Hepatocyte (in vitro differentiated cells): ENCODE data around the gene RRAGA. TPM values are rescaled to one million over a fixed set of nuclear protein-coding genes. Genes with fewer than 3 reads are reported as not detected.

Experiments used
- DNase-seq: peaks from one replicate; pipeline ENCODE4 v3.0.0-alpha.2; 2016; ENCODE audit warnings: low spot score
- H2AFZ ChIP-seq: fragments of 200-600 bp; sonication (generic); 2 replicates; pipeline ENCODE4 v1.6.0; 2016; ENCODE audit warnings: antibody characterized with exemption, mild to moderate bottlenecking
- H3K27ac ChIP-seq: fragments of 200-600 bp; sonication (generic); 2 replicates; pipeline ENCODE4 v1.5.1; 2016; ENCODE audit warnings: mild to moderate bottlenecking
- H3K27me3 ChIP-seq: fragments of 200-600 bp; sonication (generic); 2 replicates; pipeline ENCODE4 v1.6.1; 2016
- H3K36me3 ChIP-seq: fragments of 200-600 bp; sonication (generic); replicated peaks from 2 replicates; pipeline ENCODE4 v1.5.1; 2016; ENCODE audit warnings: low read depth; ENCODE audit not compliant: insufficient read depth
- H3K4me1 ChIP-seq: fragments of 200-600 bp; sonication (generic); 2 replicates; pipeline ENCODE4 v1.5.1; 2016; ENCODE audit warnings: mild to moderate bottlenecking, moderate library complexity; ENCODE audit not compliant: insufficient read depth
- H3K4me2 ChIP-seq: fragments of 200-600 bp; sonication (generic); 2 replicates; pipeline ENCODE4 v1.6.0; 2016
- H3K4me3 ChIP-seq: fragments of 200-600 bp; sonication (generic); 2 replicates; pipeline ENCODE4 v1.5.1; 2016; ENCODE audit warnings: mild to moderate bottlenecking
- H3K79me2 ChIP-seq: fragments of 200-600 bp; sonication (generic); 2 replicates; pipeline ENCODE4 v1.6.0; 2017; ENCODE audit warnings: mild to moderate bottlenecking
- H3K9me2 ChIP-seq: fragments of 200-600 bp; sonication (generic); replicated peaks from 2 replicates; pipeline ENCODE4 v1.6.0; 2017; ENCODE audit warnings: mild to moderate bottlenecking; ENCODE audit not compliant: insufficient read depth
- H3K9me3 ChIP-seq: fragments of 200-600 bp; sonication (generic); 2 replicates; pipeline ENCODE4 v1.5.1; 2016; ENCODE audit warnings: low read depth, mild to moderate bottlenecking
- H4K20me1 ChIP-seq: fragments of 200-600 bp; sonication (generic); 2 replicates; pipeline ENCODE4 v1.6.0; 2016; ENCODE audit warnings: mild to moderate bottlenecking; ENCODE audit not compliant: insufficient read depth, poor library complexity, severe bottlenecking
- EZH2 ChIP-seq: fragments of 200-600 bp; sonication (generic); IDR thresholded peaks from 2 replicates; pipeline ENCODE4 v1.6.1; 2016; ENCODE audit warnings: antibody characterized with exemption, mild to moderate bottlenecking, borderline replicate concordance
- EZH2phosphoT487 ChIP-seq: fragments of 200-600 bp; sonication (generic); IDR thresholded peaks from one replicate; pipeline ENCODE4 v1.6.1; 2018; ENCODE audit warnings: antibody characterized with exemption, mild to moderate bottlenecking, low read depth, moderate library complexity; ENCODE audit not compliant: unreplicated experiment, severe bottlenecking
- WGBS: methylation state at CpG from one replicate; pipeline ENCODE4 v1.1.6; 2016; ENCODE audit warnings: low lambda C conversion rate; ENCODE audit errors: missing lambda C conversion rate; 5-methylcytosine and 5-hydroxymethylcytosine counted together
- polyA plus RNA-seq: library from polyadenylated mRNA; unstranded; fragments of >200 nt; fragmentation: Nextera tagmentation; extraction: Ambion mirVana; gene quantifications from 2 replicates; pipeline ENCODE4 v1.2.1, GENCODE V29; 2016
- total RNA-seq: library from RNA; depleted of rRNA; stranded (reverse); fragments of >200 nt; gene quantifications from 2 replicates; pipeline ENCODE4 v1.2.3, GENCODE V29; 2014
- TF ChIP-seq, protein P1 (sequence below): fragments of 200-600 bp; sonication (generic); IDR thresholded peaks from 2 replicates; pipeline ENCODE4 v1.5.1; 2016; ENCODE audit warnings: antibody characterized with exemption, mild to moderate bottlenecking; ENCODE audit not compliant: poor library complexity

Gene RRAGA
- total and polyA plus RNA-seq, 2 experiments from 2014 or later = 63.8 to 147 TPM

- Histone ChIP-seq H4K20me1 (no peaks in the 10 kb centered on the region), H3K9me3 (no peaks in the 10 kb centered on the region), H2AFZ (no peak overlapping the region), H3K4me2 (no peak overlapping the region), H3K27me3 (no peaks in the 10 kb centered on the region), H3K4me1 (no peaks in the 10 kb centered on the region), H3K79me2 (no peaks in the 10 kb centered on the region), H3K36me3 (no peaks in the 10 kb centered on the region), H3K27ac (no peak overlapping the region), H3K4me3 (no peak overlapping the region), H3K9me2 (no peaks in the 10 kb centered on the region)
- 99% methylated on average over 5 of the region's 5 CpGs for WGBS
- no peak for DNase-seq
- TF ChIP-seq EZH2 (no peak), EZH2phosphoT487 (no peak)
- TF ChIP-seq, protein P1, sequence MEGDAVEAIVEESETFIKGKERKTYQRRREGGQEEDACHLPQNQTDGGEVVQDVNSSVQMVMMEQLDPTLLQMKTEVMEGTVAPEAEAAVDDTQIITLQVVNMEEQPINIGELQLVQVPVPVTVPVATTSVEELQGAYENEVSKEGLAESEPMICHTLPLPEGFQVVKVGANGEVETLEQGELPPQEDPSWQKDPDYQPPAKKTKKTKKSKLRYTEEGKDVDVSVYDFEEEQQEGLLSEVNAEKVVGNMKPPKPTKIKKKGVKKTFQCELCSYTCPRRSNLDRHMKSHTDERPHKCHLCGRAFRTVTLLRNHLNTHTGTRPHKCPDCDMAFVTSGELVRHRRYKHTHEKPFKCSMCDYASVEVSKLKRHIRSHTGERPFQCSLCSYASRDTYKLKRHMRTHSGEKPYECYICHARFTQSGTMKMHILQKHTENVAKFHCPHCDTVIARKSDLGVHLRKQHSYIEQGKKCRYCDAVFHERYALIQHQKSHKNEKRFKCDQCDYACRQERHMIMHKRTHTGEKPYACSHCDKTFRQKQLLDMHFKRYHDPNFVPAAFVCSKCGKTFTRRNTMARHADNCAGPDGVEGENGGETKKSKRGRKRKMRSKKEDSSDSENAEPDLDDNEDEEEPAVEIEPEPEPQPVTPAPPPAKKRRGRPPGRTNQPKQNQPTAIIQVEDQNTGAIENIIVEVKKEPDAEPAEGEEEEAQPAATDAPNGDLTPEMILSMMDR = no peak
Measured at GRCh38 chr9:19036611-19037010, 12.6 kb upstream of the RRAGA start.

DNA sequence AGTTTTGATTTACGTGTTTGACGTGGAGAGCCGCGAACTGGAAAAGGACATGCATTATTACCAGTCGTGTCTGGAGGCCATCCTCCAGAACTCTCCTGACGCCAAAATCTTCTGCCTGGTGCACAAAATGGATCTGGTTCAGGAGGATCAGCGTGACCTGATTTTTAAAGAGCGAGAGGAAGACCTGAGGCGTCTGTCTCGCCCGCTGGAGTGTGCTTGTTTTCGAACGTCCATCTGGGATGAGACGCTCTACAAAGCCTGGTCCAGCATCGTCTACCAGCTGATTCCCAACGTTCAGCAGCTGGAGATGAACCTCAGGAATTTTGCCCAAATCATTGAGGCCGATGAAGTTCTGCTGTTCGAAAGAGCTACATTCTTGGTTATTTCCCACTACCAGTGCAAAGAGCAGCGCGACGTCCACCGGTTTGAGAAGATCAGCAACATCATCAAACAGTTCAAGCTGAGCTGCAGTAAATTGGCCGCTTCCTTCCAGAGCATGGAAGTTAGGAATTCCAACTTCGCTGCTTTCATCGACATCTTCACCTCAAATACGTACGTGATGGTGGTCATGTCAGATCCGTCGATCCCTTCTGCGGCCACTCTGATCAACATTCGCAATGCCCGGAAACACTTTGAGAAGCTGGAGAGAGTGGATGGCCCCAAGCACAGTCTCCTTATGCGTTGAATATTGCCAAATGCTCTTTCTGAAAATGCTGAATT, 850 bp downstream of the RRAGA start:
- H3K27me3 ChIP-seq = no peaks in the 10 kb centered on the region
- TF ChIP-seq, protein P1 = no peak
- TF ChIP-seq EZH2 = no peak
- TF ChIP-seq EZH2phosphoT487 = no peak
- peak overlapping the region; percentile 90 for H3K4me2 ChIP-seq
- WGBS = 4% methylated on average over 33 of the region's 33 CpGs
- peak overlapping the region; percentile 99 for H3K27ac ChIP-seq
- H3K4me1 ChIP-seq = peaks cover 26% of the 10 kb centered on the region
- no peaks in the 10 kb centered on the region for H3K36me3 ChIP-seq
- peaks cover 18% of the 10 kb centered on the region for H4K20me1 ChIP-seq
- no peaks in the 10 kb centered on the region for H3K9me3 ChIP-seq
- H2AFZ ChIP-seq = peak overlapping the region; percentile 81
- peaks cover 34% of the 10 kb centered on the region for H3K79me2 ChIP-seq
- H3K9me2 ChIP-seq = no peaks in the 10 kb centered on the region
- peak; percentile 35 for DNase-seq
- peak overlapping the region; percentile 81 for H3K4me3 ChIP-seq

DNA sequence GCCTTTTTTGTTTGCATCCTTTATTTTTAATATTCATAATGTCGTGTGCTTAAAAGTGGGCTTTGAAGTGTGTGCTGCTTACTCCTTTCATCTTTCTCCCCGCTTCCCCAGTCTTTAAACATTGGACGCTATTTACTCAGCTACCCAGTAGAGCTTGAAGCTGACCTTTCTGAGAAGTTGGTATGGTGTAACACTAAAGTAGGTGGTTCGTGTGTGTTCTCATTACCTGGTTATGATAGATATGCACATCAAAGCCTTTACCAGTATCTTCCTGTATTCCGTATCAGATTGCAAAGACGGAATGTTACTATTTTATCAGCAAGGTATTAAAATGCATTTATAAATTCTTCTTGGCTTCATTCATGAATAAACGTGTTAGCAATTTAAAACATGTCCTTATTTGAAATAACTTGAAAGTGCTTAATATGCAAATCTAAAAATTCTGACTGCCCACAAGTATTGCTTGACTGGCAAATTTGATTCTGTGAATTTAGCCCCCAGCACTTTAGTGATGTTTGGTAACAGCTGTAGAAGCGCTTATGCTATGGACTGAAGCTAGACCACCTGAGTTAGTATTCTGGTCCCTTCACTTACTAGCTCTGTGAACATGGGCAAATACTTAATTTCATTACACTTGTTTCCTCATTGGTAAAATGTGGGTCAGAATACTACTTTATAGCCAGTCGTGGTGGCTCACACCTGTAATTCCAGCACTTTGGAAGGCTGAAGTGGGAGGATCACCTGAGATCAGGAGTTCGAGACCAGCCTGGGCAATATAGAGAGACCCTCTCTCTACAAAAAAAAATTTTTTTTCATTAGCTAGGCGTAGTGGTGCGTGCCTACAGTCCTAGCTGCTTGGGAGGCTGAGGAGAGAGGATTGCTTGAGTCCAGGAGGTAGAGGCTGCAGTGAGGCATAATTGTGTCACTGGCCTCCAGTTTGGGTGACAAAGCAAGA, 1.7 kb downstream of the RRAGA start:
- DNase-seq = no peak
- Histone ChIP-seq H4K20me1 (peaks cover 18% of the 10 kb centered on the region), H3K27me3 (no peaks in the 10 kb centered on the region), H3K4me2 (peak overlapping the region; percentile 90), H3K9me2 (no peaks in the 10 kb centered on the region), H3K9me3 (no peaks in the 10 kb centered on the region), H2AFZ (no peak overlapping the region), H3K79me2 (peaks cover 34% of the 10 kb centered on the region), H3K36me3 (no peaks in the 10 kb centered on the region), H3K4me3 (peak overlapping the region; percentile 81), H3K4me1 (peaks cover 26% of the 10 kb centered on the region), H3K27ac (peak overlapping the region; percentile 99)
- TF ChIP-seq, protein P1 = no peak
- TF ChIP-seq EZH2phosphoT487 = no peak
- no peak for TF ChIP-seq EZH2
- WGBS = 56% methylated on average over 12 of the region's 12 CpGs
